ENCODE measurements around the gene UNC45A.

The UNC45A gene

GRCh38 chr15:90959028-90959595 lies 24.0 kb downstream of the UNC45A start:
- in situ Hi-C loops (cut with MboI; ENCODE audit: low sequenced_read_pairs), result no loop called here

- in situ Hi-C loops (cut with MboI; ENCODE audit: low sequenced_read_pairs), result no loop called here
These were observed 24.8 kb downstream of the UNC45A start for GRCh38 chr15:90959894-90960293.

GRCh38 chr15:90960298-90961091 lies 25.4 kb downstream of the UNC45A start:
- in situ Hi-C loops (cut with MboI; ENCODE audit: low sequenced_read_pairs), result no loop called here

GRCh38 chr15:90962021-90962420 lies 26.9 kb downstream of the UNC45A start:
- in situ Hi-C loops (cut with MboI; ENCODE audit: low sequenced_read_pairs), result no loop called here

- in situ Hi-C loops (cut with MboI; ENCODE audit: low sequenced_read_pairs), result no loop called here
These were observed 31.2 kb downstream of the UNC45A start for GRCh38 chr15:90966262-90966661.

- in situ Hi-C loops (cut with MboI; ENCODE audit: low sequenced_read_pairs), result no loop called here
These were observed 32.1 kb downstream of the UNC45A start for GRCh38 chr15:90967206-90967605.

GRCh38 chr15:90968434-90968833 lies 33.3 kb downstream of the UNC45A start:
- in situ Hi-C loops (cut with MboI; ENCODE audit: low sequenced_read_pairs), result no loop called here

GRCh38 chr15:90970274-90970673 lies 35.2 kb downstream of the UNC45A start:
- in situ Hi-C loops (cut with MboI; ENCODE audit: low sequenced_read_pairs), result no loop called here

- in situ Hi-C loops (cut with MboI; ENCODE audit: low sequenced_read_pairs), result no loop called here
These were observed 37.0 kb downstream of the UNC45A start for GRCh38 chr15:90972133-90972532.

GRCh38 chr15:90974216-90974615 lies 39.1 kb downstream of the UNC45A start:
- in situ Hi-C loops (cut with MboI; ENCODE audit: low sequenced_read_pairs), result no loop called here

GRCh38 chr15:90979582-90979981 lies 44.5 kb downstream of the UNC45A start:
- in situ Hi-C loops (cut with MboI; ENCODE audit: low sequenced_read_pairs), result no loop called here

- in situ Hi-C loops (cut with MboI; ENCODE audit: low sequenced_read_pairs), result no loop called here
These were observed 46.6 kb downstream of the UNC45A start for GRCh38 chr15:90981681-90982080.

- in situ Hi-C loops (cut with MboI; ENCODE audit: low sequenced_read_pairs), result no loop called here
These were observed 47.0 kb downstream of the UNC45A start for GRCh38 chr15:90982135-90982534.

- in situ Hi-C loops (cut with MboI; ENCODE audit: low sequenced_read_pairs), result no loop called here
These were observed 51.9 kb downstream of the UNC45A start for GRCh38 chr15:90986790-90987507.

GRCh38 chr15:90987561-90988141 lies 52.6 kb downstream of the UNC45A start:
- in situ Hi-C loops (cut with MboI; ENCODE audit: low sequenced_read_pairs), result no loop called here

- in situ Hi-C loops (cut with MboI; ENCODE audit: low sequenced_read_pairs), result no loop called here
These were observed 53.2 kb downstream of the UNC45A start for GRCh38 chr15:90988296-90988695.

- in situ Hi-C loops (cut with MboI; ENCODE audit: low sequenced_read_pairs), result no loop called here
These were observed 54.1 kb downstream of the UNC45A start for GRCh38 chr15:90989040-90989768.

- in situ Hi-C loops (cut with MboI; ENCODE audit: low sequenced_read_pairs), result no loop called here
These were observed 55.4 kb downstream of the UNC45A start for GRCh38 chr15:90990446-90990845.

GRCh38 chr15:90991587-90992285 lies 56.7 kb downstream of the UNC45A start:
- in situ Hi-C loops (cut with MboI; ENCODE audit: low sequenced_read_pairs), result no loop called here

- in situ Hi-C loops (cut with MboI; ENCODE audit: low sequenced_read_pairs), result no loop called here
These were observed 59.0 kb downstream of the UNC45A start for GRCh38 chr15:90994059-90994416.
